Peyer's patch (tissue), 4 donors: Measurements from ENCODE around the gene TEAD4. TPM values are rescaled to one million over a fixed set of nuclear protein-coding genes. Genes with fewer than 3 reads are reported as not detected.

Experiments
- DNase-seq, 3 donors: peaks; one replicate each; pipeline ENCODE4 v3.0.0-alpha.2; 2017 to 2019
- H3K27ac ChIP-seq, 4 donors: fragments of 200-600 bp; sonication (generic); one replicate each; pipeline ENCODE4 v1.5.1; 2016 to 2019
- H3K27me3 ChIP-seq, 2 donors: fragments of 200-600 bp; sonication (generic); one replicate each; pipeline ENCODE4 v1.5.1; 2019
- H3K36me3 ChIP-seq, 3 donors: fragments of 200-600 bp; sonication (generic); one replicate each; pipeline ENCODE4 v1.5.1; 2016 to 2019
- H3K4me1 ChIP-seq, 4 donors: fragments of 200-600 bp; sonication (generic); one replicate each; pipeline ENCODE4 v1.5.1; 2016 to 2019
- H3K4me3 ChIP-seq, 4 donors: fragments of 200-600 bp; sonication (generic); 1 replicate in 3 of 4; 2 replicates in 1 of 4; pipeline ENCODE4 v1.5.1; 2016 to 2019; ENCODE audit warnings: mild to moderate bottlenecking in 1 of 4
- H3K9me3 ChIP-seq, 4 donors: fragments of 200-600 bp; sonication (generic); one replicate each; pipeline ENCODE4 v1.5.1; 2016 to 2019; ENCODE audit warnings: mild to moderate bottlenecking in 1 of 4
- CTCF ChIP-seq, 6 experiments: fragments of 450-650 bp in 4 of 6; fragments of 200-600 bp in 2 of 6; sonication (generic) in 1 of 6; IDR thresholded peaks; one replicate each; pipeline ENCODE4 v1.5.1; 2017 to 2019; ENCODE audit warnings: antibody characterized with exemption in 6 of 6, mild to moderate bottlenecking in 3 of 6, moderate library complexity in 1 of 6
- POLR2A ChIP-seq, 2 donors: fragments of 450-650 bp; IDR thresholded peaks; one replicate each; pipeline ENCODE4 v1.5.1; 2017; ENCODE audit warnings: antibody characterized with exemption in 2 of 2, mild to moderate bottlenecking in 2 of 2, moderate library complexity in 2 of 2
- total RNA-seq, 4 donors: library from RNA; depleted of rRNA; stranded (reverse); fragments of >200 nt; gene quantifications; one replicate each; pipeline ENCODE4 v1.1.0, GENCODE V29; 2016

The TEAD4 gene
- total RNA-seq, 4 donors from 2014 or later = 4.3 to 6.6 (median 5.1) TPM

- H3K4me1 ChIP-seq = no peaks in the 10 kb centered on the region
- DNase-seq = no peak
- no peaks in the 10 kb centered on the region for H3K9me3 ChIP-seq
- H3K27ac ChIP-seq = no peak overlapping the region
- no peak for TF ChIP-seq POLR2A (IDR thresholded peaks at IDR 0.05)
- peak in 2 of 6 experiments; percentile 6 to 12 for TF ChIP-seq CTCF (IDR thresholded peaks at IDR 0.05)
- H3K36me3 ChIP-seq = no peaks in the 10 kb centered on the region
- no peaks in the 10 kb centered on the region for H3K27me3 ChIP-seq
- no peak overlapping the region for H3K4me3 ChIP-seq
Measured at GRCh38 chr12:3035815-3036702, 76.9 kb downstream of the TEAD4 start.

- no peak for TF ChIP-seq CTCF (IDR thresholded peaks at IDR 0.05)
- TF ChIP-seq POLR2A (IDR thresholded peaks at IDR 0.05) = no peak
- Histone ChIP-seq H3K36me3 (no peaks in the 10 kb centered on the region), H3K27ac (no peak overlapping the region), H3K27me3 (no peaks in the 10 kb centered on the region), H3K9me3 (no peaks in the 10 kb centered on the region), H3K4me3 (no peak overlapping the region), H3K4me1 (no peaks in the 10 kb centered on the region)
- no peak for DNase-seq
Measured at GRCh38 chr12:3036901-3037600, 77.9 kb downstream of the TEAD4 start.

DNA sequence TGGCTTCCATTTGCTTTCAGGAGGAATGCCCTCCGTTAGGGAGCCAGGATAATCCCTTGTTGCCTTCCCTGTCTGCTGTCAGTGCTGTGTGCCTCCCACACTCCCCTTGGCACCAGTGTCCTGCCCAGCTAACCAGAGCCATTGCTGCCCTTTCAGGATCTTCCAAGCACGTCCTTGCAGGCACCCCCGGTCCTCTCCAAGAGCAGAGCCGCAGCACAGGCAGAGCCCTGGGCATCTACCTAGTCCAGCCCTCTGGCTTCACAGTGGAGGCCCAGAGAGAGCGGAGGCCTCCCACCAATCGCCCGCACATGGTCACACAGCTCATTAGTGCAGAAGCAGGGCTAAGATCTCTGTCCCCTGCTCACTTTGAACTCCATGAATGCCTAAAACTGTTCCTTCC, 79.0 kb downstream of the TEAD4 start:
- DNase-seq = no peak
- no peaks in the 10 kb centered on the region for H3K9me3 ChIP-seq

DNA sequence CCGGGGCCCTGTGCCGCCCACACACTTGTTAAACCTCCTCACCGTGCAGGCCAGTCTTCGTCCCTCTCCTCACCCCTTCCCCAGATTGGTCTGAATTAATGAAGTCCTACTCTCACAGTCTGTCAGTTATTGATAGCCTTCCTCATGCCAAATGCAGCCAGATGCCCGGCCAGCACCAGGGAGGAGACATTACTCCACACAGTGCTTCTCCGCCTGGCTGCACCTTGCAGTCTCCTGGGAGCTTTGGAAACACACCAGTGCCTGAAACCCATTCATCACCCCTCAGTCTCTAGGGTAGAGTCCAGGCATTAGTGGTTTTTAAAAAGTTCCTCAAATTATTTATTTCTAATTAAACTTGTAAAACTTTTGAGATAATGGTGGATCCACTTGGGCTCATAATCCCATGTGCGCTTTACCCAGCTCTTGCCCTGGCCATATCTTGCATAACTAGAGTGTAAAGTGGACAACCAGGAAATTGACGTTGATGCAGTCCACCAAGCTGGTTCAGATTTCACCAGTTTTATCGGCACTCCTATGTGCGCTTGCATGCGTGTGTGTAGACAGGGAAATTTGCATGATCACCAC, 79.8 kb downstream of the TEAD4 start:
- Histone ChIP-seq H3K27ac (no peak overlapping the region), H3K4me1 (no peaks in the 10 kb centered on the region), H3K4me3 (no peak overlapping the region), H3K27me3 (no peaks in the 10 kb centered on the region), H3K9me3 (no peaks in the 10 kb centered on the region), H3K36me3 (no peaks in the 10 kb centered on the region)
- TF ChIP-seq CTCF (IDR thresholded peaks at IDR 0.05) (no peak), POLR2A (IDR thresholded peaks at IDR 0.05) (no peak)
- no peak for DNase-seq

More for the DNA sequence above, 79.0 kb downstream of the TEAD4 start:
- Histone ChIP-seq H3K27ac (no peak overlapping the region), H3K4me3 (no peak overlapping the region), H3K27me3 (no peaks in the 10 kb centered on the region), H3K36me3 (no peaks in the 10 kb centered on the region), H3K4me1 (no peaks in the 10 kb centered on the region)
- no peak for TF ChIP-seq POLR2A (IDR thresholded peaks at IDR 0.05)

DNA sequence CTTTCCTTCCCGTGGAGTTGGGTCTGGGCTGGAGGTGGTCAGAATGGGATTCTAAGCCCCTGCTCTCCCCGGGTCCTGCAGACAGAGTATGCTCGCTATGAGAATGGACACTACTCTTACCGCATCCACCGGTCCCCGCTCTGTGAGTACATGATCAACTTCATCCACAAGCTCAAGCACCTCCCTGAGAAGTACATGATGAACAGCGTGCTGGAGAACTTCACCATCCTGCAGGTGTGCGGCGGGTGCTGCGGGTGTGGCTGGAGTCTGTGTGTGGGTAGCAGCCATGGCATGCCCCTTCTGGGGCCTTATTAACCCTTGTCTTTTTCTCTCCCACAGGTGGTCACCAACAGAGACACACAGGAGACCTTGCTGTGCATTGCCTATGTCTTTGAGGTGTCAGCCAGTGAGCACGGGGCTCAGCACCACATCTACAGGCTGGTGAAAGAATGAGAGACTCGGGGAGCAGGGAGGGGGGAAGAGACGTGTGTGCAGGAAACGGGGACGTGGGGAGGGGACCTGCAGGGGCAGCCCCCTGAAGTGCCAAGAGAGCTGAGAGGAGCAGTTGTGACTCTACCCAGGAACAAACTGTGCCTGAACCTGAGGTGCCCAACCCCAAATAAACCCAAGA, 80.9 kb downstream of the TEAD4 start:
- TF ChIP-seq CTCF (IDR thresholded peaks at IDR 0.05) = no peak
- TF ChIP-seq POLR2A (IDR thresholded peaks at IDR 0.05) = no peak
- H3K27ac ChIP-seq = no peak overlapping the region
- peak in 1 of 3 donors; percentile 35 for DNase-seq
- H3K36me3 ChIP-seq = no peaks in the 10 kb centered on the region
- no peaks in the 10 kb centered on the region for H3K9me3 ChIP-seq
- no peaks in the 10 kb centered on the region for H3K27me3 ChIP-seq
- no peak overlapping the region for H3K4me3 ChIP-seq
- no peaks in the 10 kb centered on the region for H3K4me1 ChIP-seq
